ENCODE data around the gene BRIX1.

DNA sequence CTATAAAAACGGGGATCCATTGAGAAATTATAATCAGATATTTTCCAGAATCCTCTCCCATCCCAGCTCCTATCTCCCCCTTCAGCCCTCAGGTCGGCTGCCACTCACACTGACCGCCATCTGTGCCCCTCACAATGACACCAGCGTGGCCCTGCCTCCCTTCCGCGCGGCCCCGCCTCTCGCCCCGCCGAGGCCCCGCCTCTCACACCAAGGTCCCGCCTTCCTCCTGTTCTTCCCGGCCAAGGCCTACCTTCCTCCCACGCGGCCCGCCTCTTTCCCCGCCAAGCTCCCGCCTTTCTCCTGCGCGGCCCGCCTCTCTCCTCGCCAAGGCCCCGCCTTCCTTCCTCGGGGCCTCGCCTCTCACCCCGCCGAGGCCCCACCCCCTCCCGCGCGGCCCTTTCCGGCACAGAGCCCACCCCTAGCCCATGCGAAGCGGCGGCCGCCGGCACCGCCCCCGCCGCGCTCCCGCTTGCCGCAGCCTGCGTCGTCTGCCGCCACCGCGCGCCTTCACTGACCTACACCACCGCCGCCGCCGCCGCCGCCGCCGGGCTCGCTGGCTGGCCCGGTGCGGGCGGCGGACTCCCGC, 13.7 kb downstream of the BRIX1 start, which contains the start of gene DNAJC21:
- TF ChIP-seq, protein P1, sequence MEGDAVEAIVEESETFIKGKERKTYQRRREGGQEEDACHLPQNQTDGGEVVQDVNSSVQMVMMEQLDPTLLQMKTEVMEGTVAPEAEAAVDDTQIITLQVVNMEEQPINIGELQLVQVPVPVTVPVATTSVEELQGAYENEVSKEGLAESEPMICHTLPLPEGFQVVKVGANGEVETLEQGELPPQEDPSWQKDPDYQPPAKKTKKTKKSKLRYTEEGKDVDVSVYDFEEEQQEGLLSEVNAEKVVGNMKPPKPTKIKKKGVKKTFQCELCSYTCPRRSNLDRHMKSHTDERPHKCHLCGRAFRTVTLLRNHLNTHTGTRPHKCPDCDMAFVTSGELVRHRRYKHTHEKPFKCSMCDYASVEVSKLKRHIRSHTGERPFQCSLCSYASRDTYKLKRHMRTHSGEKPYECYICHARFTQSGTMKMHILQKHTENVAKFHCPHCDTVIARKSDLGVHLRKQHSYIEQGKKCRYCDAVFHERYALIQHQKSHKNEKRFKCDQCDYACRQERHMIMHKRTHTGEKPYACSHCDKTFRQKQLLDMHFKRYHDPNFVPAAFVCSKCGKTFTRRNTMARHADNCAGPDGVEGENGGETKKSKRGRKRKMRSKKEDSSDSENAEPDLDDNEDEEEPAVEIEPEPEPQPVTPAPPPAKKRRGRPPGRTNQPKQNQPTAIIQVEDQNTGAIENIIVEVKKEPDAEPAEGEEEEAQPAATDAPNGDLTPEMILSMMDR (optimal IDR thresholded peaks at IDR 0.05 in 1 of 3, IDR thresholded peaks at IDR 0.05 in 1 of 3, conservative IDR thresholded peaks at IDR 0.05 in 1 of 3; ENCODE audit: extremely low read depth in 1 of 3, insufficient read depth in 2 of 3, low read length in 3 of 3), result no peak
- TF ChIP-seq EZH2 (IDR thresholded peaks at IDR 0.05; ENCODE audit: low read length), result no peak

Measured in keratinocyte (primary cell).